Endothelial cell of umbilical vein (primary cell): ENCODE data around the gene DHX35. TPM values are rescaled to one million over a fixed set of nuclear protein-coding genes. Genes with fewer than 3 reads are reported as not detected.

Experiments
- BruUV-seq: library from RNA; stranded (reverse); fragments of 400-500 nt; replicated peaks from 2 replicates; lab custom pipeline; 2021; lab: Mats Ljungman, UMichigan
- CTCF ChIA-PET: fragments of 300-600, 350-600 bp; sonication (Branson Sonifier 250); formaldehyde crosslinking; loops from one replicate; lab custom pipeline; 2021; ENCODE audit warnings: antibody characterized with exemption, inconsistent platforms; lab: Charles Lee
- POLR2A ChIA-PET: fragments of 300-600, 350-600 bp; sonication (Branson Sonifier 250); formaldehyde crosslinking; loops from one replicate; lab custom pipeline; 2021; ENCODE audit warnings: antibody characterized with exemption, inconsistent platforms; lab: Charles Lee
- DNase-seq: peaks from one replicate; pipeline ENCODE4 v3.0.0-alpha.2; 2011; ENCODE audit warnings: low read depth, low spot score
- FAIRE-seq: peaks from 2 replicates; lab custom pipeline; 2011; peaks lifted over from hg19 to GRCh38; lab: Jason Lieb, UNC
- H2AFZ ChIP-seq: 2 replicates; pipeline ENCODE4 v1.6.0; 2012; ENCODE audit warnings: low read depth, low read length, control low read depth, inconsistent platforms
- H3K27ac ChIP-seq: 2 replicates; pipeline ENCODE4 v1.5.1; 2011; ENCODE audit warnings: low read depth, mild to moderate bottlenecking, control low read depth, low read length, moderate library complexity; ENCODE audit not compliant: insufficient read depth
- H3K27me3 ChIP-seq, 2 experiments: 2 replicates each; pipeline versions ENCODE4 v1.6.0 to v1.6.1; 2011; ENCODE audit warnings: low read length in 2 of 2, mixed read lengths in 1 of 2; ENCODE audit not compliant: control insufficient read depth in 2 of 2, insufficient read depth in 2 of 2
- H3K36me3 ChIP-seq, 2 experiments: 2 replicates in 1 of 2; 3 replicates in 1 of 2; pipeline ENCODE4 v1.5.1; 2011; ENCODE audit warnings: low read length in 2 of 2, mild to moderate bottlenecking in 1 of 2, moderate library complexity in 1 of 2; ENCODE audit not compliant: control insufficient read depth in 2 of 2, insufficient read depth in 2 of 2; ENCODE audit errors: extremely low read depth in 1 of 2
- H3K4me1 ChIP-seq: 3 replicates; pipeline ENCODE4 v1.5.1; 2011; ENCODE audit warnings: mild to moderate bottlenecking, low read length; ENCODE audit not compliant: control insufficient read depth, insufficient read depth; ENCODE audit errors: extremely low read depth
- H3K4me2 ChIP-seq: 2 replicates; pipeline ENCODE4 v1.6.1; 2011; ENCODE audit warnings: low read length, control low read depth, mixed read lengths; ENCODE audit not compliant: insufficient read depth
- H3K4me3 ChIP-seq, 3 experiments: fragments of 200-600 bp in 1 of 3; sonication (generic), shearing (Covaris generic) in 1 of 3; replicated peaks in 1 of 3; 2 replicates each; pipeline ENCODE4 v1.5.1; 2011 to 2016; ENCODE audit warnings: control low read depth in 3 of 3, low read length in 3 of 3, mild to moderate bottlenecking in 2 of 3, inconsistent platforms in 1 of 3, low read depth in 1 of 3, moderate library complexity in 1 of 3; ENCODE audit not compliant: insufficient read depth in 1 of 3
- H3K79me2 ChIP-seq: 2 replicates; pipeline ENCODE4 v1.6.0; 2012; ENCODE audit warnings: low read length, inconsistent platforms; ENCODE audit not compliant: control insufficient read depth, insufficient read depth
- H3K9ac ChIP-seq: replicated peaks from 2 replicates; pipeline ENCODE3; 2011; ENCODE audit warnings: low read length, control low read depth; ENCODE audit not compliant: insufficient read depth; ENCODE audit errors: extremely low read depth
- H3K9me1 ChIP-seq: replicated peaks from 3 replicates; pipeline ENCODE4 v1.6.0; 2011; ENCODE audit warnings: mild to moderate bottlenecking, low read length; ENCODE audit not compliant: control insufficient read depth, insufficient read depth; ENCODE audit errors: extremely low read depth
- H3K9me3 ChIP-seq: replicated peaks from 2 replicates; pipeline ENCODE4 v1.5.1; 2012; ENCODE audit warnings: low read length, inconsistent platforms; ENCODE audit not compliant: control insufficient read depth, insufficient read depth
- H4K20me1 ChIP-seq: replicated peaks from 2 replicates; pipeline ENCODE3; 2011; ENCODE audit warnings: mild to moderate bottlenecking, low read length; ENCODE audit not compliant: control insufficient read depth, insufficient read depth; ENCODE audit errors: extremely low read depth
- CTCF ChIP-seq, 2 donors: IDR thresholded peaks; 1 replicate in 1 of 2; 2 replicates in 1 of 2; pipeline ENCODE4 v1.5.1; 2011; ENCODE audit warnings: low read length in 2 of 2, mild to moderate bottlenecking in 2 of 2, moderate library complexity in 2 of 2, control low read depth in 1 of 2, inconsistent platforms in 1 of 2, low read depth in 1 of 2; ENCODE audit not compliant: insufficient read depth in 1 of 2; ENCODE audit errors: extremely low read depth in 1 of 2
- EZH2 ChIP-seq: IDR thresholded peaks from 2 replicates; pipeline ENCODE4 v1.6.1; 2012; ENCODE audit warnings: borderline replicate concordance, low read depth, mild to moderate bottlenecking, moderate library complexity, low read length, inconsistent platforms; ENCODE audit not compliant: severe bottlenecking
- FOS ChIP-seq: IDR thresholded peaks from 2 replicates; pipeline ENCODE4 v1.6.1; 2011; ENCODE audit warnings: mild to moderate bottlenecking, low read length, moderate library complexity, borderline replicate concordance; ENCODE audit not compliant: insufficient read depth
- GATA2 ChIP-seq: IDR thresholded peaks from 2 replicates; pipeline ENCODE4 v1.7.0; 2011; ENCODE audit warnings: low read depth, mild to moderate bottlenecking, moderate library complexity, mixed read lengths, low read length; ENCODE audit not compliant: insufficient read length, insufficient read depth
- JUN ChIP-seq: IDR thresholded peaks from 2 replicates; pipeline ENCODE4 v1.6.1; 2011; ENCODE audit warnings: borderline replicate concordance, low read depth; ENCODE audit not compliant: insufficient read length, insufficient read depth
- MAX ChIP-seq: IDR thresholded peaks from 2 replicates; pipeline ENCODE4 v1.6.1; 2011; ENCODE audit not compliant: insufficient read depth, insufficient read length
- MYC ChIP-seq: IDR thresholded peaks from one replicate; pipeline ENCODE4 v1.6.1; 2011; ENCODE audit warnings: mild to moderate bottlenecking, low read depth, low read length
- POLR2A ChIP-seq: IDR thresholded peaks from 2 replicates; pipeline ENCODE4 v1.6.1; 2012; ENCODE audit warnings: low read depth, mild to moderate bottlenecking, control low read depth, low read length
- POLR2AphosphoS5 ChIP-seq: IDR thresholded peaks from 2 replicates; pipeline ENCODE4 v1.6.1; 2012; ENCODE audit warnings: low read depth, mild to moderate bottlenecking, control low read depth, low read length, moderate library complexity; ENCODE audit not compliant: insufficient read depth
- dilution Hi-C: fragments of 300-500 bp; cut with MboI; formaldehyde crosslinking; loops from one replicate; pipeline ENCODE4 v1.15.0; 2019; ENCODE audit warnings: low sequenced_read_pairs; ENCODE audit not compliant: extremely low pct_ligation_motif_present
- intact Hi-C: fragments of 100-400 bp; cut with micrococcal nuclease; formaldehyde crosslinking; loops from one replicate; pipeline ENCODE4 v1.10.0; 2022
- polyA plus RNA-seq, 4 experiments: library from polyadenylated mRNA; depleted of rRNA in 3 of 4; stranded (reverse) in 3 of 4; unstranded in 1 of 4; fragments of >200 nt; gene quantifications; 2 replicates each; pipeline versions ENCODE4 v1.2.1 to v1.2.3, GENCODE V29; 2011 to 2012; ENCODE audit warnings: missing spikeins in 1 of 4
- total RNA-seq: library from RNA; stranded (reverse); gene quantifications from 2 replicates; pipeline ENCODE4 v1.2.3, GENCODE V29; 2021

Gene DHX35
- total and polyA plus RNA-seq, 2 donors (not counting 3 experiments of a cell fraction or from before 2014, with no cell fraction given) = 10.0 to 13.0 TPM

- intact Hi-C loops (no loop called here), dilution Hi-C loops (no loop called here)
- Histone ChIP-seq H3K4me1 (peaks cover 6% of the 10 kb centered on the region), H3K4me3 (no peak overlapping the region), H3K27me3 (no peaks in the 10 kb centered on the region), H2AFZ (no peak overlapping the region), H4K20me1 (no peaks in the 10 kb centered on the region), H3K9ac (no peak overlapping the region), H3K36me3 (peaks cover 3 to 10% of the 10 kb centered on the region in 2 experiments), H3K4me2 (no peak overlapping the region), H3K9me3 (no peaks in the 10 kb centered on the region), H3K79me2 (no peaks in the 10 kb centered on the region), H3K27ac (no peak overlapping the region), H3K9me1 (no peaks in the 10 kb centered on the region)
- ChIA-PET POLR2A (no interaction called here), CTCF (no interaction called here)
- FAIRE-seq (no peak), DNase-seq (no peak)
- TF ChIP-seq POLR2AphosphoS5 (no peak), POLR2A (no peak), JUN (no peak), GATA2 (no peak), EZH2 (no peak), FOS (no peak)
- BruUV-seq = no TSS peak
These were observed 56.9 kb downstream of the DHX35 start for GRCh38 chr20:39019027-39019426.

GRCh38 chr20:39019805-39020325 lies 57.7 kb downstream of the DHX35 start:
- no peaks in the 10 kb centered on the region for H3K27me3 ChIP-seq
- FAIRE-seq (no peak), DNase-seq (no peak)
- CTCF ChIA-PET = no interaction called here
- POLR2A ChIA-PET = no interaction called here
- H3K9me1 ChIP-seq = no peaks in the 10 kb centered on the region
- H3K36me3 ChIP-seq = peaks cover 3 to 10% of the 10 kb centered on the region in 2 experiments
- dilution Hi-C loops (no loop called here), intact Hi-C loops (no loop called here)
- BruUV-seq = no TSS peak
- H4K20me1 ChIP-seq = no peaks in the 10 kb centered on the region
- H3K27ac ChIP-seq = no peak overlapping the region
- H3K9ac ChIP-seq = no peak overlapping the region
- H3K9me3 ChIP-seq = no peaks in the 10 kb centered on the region
- H3K4me2 ChIP-seq = no peak overlapping the region
- H3K4me1 ChIP-seq = peaks cover 6% of the 10 kb centered on the region
- H3K79me2 ChIP-seq = no peaks in the 10 kb centered on the region
- H3K4me3 ChIP-seq = no peak overlapping the region
- TF ChIP-seq CTCF (IDR thresholded peaks at IDR 0.05; ENCODE audit: extremely low read depth in 1 of 2, insufficient read depth in 1 of 2, low read depth in 1 of 2, low read length in 2 of 2) (no peak), POLR2AphosphoS5 (no peak), MYC (no peak), POLR2A (no peak), GATA2 (no peak), MAX (no peak), FOS (no peak)
- H2AFZ ChIP-seq = no peak overlapping the region
